ENCODE results near the gene LARGE1.

The LARGE1 gene

GRCh38 chr22:33650244-33650643, 270.0 kb downstream of the LARGE1 start:
- DNase-seq, result no peak

DNA sequence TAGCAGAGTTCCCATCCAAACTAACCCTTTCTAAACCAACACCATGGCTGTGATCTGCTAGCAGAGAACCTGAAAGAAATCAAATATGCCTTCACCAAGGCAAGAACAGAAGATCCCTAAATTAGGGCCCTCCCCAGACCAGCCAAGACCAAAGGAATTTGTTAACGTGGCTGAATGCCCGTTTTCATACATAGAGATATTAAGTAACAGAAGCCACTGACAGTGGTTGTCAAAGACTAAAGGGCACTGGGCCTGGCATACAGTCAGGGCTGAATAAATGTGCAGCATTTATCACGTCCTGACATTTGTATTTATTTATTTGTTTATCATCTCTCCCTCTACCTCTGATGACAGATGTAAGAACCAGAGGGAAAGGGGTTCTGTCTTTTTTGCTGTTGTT, 271.8 kb downstream of the LARGE1 start:
- DNase-seq, result no peak

DNA sequence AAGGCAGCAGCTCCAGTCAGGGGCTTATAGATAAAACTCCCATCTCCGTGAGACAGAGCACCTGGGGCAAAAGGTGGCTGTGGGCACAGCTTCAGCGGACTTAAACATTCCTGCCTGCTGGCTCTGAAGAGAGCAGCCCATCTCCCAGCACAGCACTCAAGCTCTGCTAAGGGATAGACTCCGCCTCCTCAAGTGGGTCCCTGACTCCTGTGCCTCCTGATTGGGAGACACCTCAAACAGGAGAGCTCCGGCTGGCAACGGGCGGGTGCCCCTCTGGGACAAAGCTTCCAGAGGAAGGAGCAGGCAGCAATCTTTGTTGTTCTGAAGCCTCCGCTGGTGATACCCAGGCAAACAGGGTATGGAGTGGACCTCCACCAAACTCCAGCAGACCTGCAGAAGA, 279.4 kb downstream of the LARGE1 start:
- DNase-seq, result no peak

- DNase-seq, result no peak
These were observed 280.6 kb downstream of the LARGE1 start for GRCh38 chr22:33639588-33640254.

DNA sequence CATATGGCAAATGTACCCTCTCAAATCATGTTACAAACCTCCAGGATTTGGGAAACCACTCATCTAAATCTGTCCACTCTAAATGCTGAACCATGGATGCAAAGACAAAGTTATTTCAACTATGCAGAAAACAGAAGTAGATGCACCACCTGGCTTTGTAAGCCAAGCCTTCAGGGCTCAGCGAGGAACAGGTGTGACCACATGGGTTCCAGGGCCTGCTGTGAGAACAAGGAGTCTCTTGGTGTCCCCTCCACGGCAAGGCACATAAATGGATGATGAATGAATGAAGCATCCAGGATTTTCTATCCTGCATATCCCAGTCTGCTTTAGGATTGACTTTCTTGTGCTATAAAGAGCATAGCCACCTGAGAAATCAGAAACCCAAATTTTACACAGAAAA, 284.5 kb downstream of the LARGE1 start:
- no peak for DNase-seq

DNA sequence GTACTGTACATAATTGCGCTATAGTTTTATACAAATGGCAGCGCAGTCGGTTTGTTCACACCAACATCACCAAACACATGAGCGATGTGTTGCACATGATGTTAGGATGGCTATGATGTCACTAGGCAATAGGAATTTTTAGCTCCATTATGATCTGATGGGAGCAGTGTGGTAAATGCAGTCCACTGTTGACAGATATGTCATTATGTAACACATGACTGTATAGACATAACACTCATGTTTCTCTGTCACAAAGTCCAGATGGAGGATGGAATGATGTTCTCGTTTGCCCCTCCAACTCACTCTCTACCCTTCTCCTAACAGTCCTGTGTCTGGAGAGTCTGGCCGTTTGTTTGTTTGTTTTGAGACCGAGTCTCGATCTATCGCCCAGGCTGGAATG, 288.5 kb downstream of the LARGE1 start:
- no peak for DNase-seq

- no peak for DNase-seq
These were observed 294.3 kb downstream of the LARGE1 start for GRCh38 chr22:33625959-33626358.

- DNase-seq, result no peak
These were observed 300.2 kb downstream of the LARGE1 start for GRCh38 chr22:33620085-33620484.

DNA sequence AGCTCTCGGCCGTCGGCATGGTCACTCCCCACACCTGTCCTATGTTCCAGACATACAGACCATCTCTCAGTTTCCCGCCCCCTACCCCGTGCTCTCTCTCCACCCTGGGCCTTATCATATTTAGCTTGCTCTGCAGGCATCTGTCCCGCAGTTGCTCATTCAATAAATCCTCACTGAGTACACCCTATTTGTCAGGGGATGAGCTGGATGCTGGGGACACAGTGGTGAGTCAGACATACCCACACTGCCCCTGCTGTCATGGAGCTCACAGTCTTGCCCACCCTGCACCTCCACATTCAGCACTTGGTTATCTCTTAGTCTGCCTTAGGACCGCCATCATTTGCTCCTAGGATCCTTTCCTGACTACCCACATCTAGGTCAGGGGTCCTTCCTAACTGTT, 313.8 kb downstream of the LARGE1 start:
- no peak for DNase-seq

GRCh38 chr22:33605666-33606065, 314.6 kb downstream of the LARGE1 start:
- no peak for DNase-seq

DNA sequence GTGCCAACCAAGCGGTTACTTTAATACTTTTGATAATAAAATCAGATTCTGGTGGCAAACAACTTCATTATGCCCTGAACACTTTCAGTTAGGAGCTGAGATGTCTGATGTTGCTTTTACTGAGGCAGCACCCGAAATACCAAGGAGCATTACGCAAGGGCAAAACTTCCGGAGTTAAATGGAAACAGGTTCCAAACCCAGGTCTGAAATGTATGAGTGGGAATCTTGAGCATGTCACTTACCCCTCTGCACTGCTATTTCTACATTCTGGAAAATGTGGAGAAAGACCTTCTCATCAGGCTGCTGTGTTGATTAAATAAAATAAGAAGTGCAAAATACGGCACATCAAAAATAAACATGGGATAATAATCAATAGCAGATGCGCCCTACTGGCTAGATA, 315.1 kb downstream of the LARGE1 start:
- DNase-seq, result no peak

DNA sequence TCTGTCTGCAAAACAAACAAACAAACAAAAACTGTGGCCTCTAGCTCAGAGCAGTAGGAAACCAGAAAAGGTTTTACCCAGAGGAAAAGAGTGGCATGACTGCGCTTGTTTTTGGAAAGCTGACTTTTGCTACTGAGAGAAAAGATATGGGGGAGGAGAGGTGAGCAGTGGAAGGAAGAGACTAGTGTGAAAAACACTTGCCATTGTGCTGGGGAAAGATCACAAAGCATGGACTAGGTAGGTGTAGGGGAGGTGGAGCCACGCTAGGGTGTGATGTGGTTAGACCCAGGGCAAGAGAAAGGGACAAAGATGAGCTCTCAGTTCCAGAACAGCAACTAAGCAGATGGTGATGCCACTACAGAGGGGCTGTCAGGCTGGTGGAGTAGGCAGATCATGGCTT, 319.2 kb downstream of the LARGE1 start:
- no peak for DNase-seq

GRCh38 chr22:33600595-33600994, 319.7 kb downstream of the LARGE1 start:
- DNase-seq, result no peak

GRCh38 chr22:33600113-33600512, 320.2 kb downstream of the LARGE1 start:
- DNase-seq, result no peak

DNA sequence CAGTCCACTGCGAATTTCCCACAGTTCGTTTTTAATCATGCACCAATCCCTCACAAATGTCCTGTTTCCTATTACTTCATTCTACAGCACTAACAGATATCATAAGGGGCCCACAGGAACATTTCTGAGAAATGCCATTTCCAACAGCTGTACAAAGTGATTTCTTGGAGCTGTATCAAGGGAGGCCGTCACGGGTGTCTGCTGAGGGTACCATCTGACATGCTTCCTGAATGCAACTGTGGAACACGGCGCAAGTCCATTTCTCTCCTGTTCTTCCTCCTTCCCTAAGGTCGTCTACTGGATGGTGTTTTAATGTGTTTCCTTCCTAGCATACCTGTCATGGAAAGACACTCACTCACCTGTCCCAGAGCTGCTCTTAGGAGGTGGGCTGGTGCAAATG, 320.7 kb downstream of the LARGE1 start:
- DNase-seq, result no peak

- DNase-seq, result no peak
These were observed 321.5 kb downstream of the LARGE1 start for GRCh38 chr22:33598821-33599220.

- DNase-seq, result no peak
These were observed 322.8 kb downstream of the LARGE1 start for GRCh38 chr22:33597274-33597985.

GRCh38 chr22:33593818-33594217, 326.5 kb downstream of the LARGE1 start:
- no peak for DNase-seq

GRCh38 chr22:33591946-33592345, 328.3 kb downstream of the LARGE1 start:
- DNase-seq, result no peak

DNA sequence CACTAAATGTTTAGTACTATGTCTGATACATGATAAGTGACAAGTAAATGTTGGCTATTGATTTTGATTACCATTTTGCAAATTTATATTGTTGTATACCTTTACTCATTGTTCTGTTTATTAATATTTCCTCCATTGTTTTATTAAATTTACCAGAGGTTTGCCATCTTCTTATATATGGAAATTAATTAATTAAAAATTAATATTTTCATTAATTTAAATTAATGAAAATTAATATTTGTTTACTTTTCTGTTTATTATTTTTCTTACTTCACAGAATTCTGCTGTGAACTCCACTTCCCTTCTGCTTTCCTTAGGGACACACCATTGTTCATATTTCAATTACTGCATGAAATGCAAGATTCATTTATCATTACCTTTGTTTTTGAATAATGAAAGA, 331.0 kb downstream of the LARGE1 start:
- no peak for DNase-seq

DNA sequence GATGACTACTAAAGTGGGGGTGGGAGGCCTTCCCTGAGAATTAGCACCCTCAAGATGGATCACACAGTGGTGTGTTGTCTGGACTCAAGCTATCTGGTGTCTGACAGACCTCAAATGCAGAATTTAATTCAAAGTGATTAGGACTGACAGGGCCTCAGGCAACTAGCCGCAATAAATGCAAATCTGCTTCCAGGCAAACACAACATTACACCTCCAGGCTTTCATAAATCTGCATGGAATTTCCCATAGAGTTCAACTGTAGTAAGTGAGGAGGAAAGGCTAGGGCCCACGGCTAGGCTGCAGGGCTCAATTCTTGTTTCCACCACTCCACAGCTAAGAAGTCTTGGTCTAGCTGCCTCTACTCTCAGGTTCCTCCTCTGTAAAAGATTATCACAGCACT, 331.4 kb downstream of the LARGE1 start:
- no peak for DNase-seq

DNA sequence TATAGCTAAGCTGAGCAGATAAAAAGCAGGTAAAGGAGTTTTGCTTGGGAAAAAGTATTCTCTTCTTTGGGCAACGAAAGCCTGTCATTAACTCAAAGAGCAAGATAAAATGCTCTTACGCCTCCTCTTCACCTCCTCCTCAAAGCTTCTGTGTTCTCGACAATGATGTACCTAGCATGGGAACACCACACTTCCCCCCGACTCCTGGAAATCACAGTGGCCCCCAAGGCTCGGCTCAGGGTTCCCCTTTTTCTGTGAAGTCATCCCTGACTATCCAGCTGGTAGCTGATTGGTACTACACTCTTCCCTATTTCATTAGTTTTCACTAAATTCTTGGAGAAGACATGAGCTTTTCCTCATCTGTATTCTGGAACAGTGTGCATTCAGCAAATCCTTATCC, 336.1 kb downstream of the LARGE1 start:
- DNase-seq, result no peak

DNA sequence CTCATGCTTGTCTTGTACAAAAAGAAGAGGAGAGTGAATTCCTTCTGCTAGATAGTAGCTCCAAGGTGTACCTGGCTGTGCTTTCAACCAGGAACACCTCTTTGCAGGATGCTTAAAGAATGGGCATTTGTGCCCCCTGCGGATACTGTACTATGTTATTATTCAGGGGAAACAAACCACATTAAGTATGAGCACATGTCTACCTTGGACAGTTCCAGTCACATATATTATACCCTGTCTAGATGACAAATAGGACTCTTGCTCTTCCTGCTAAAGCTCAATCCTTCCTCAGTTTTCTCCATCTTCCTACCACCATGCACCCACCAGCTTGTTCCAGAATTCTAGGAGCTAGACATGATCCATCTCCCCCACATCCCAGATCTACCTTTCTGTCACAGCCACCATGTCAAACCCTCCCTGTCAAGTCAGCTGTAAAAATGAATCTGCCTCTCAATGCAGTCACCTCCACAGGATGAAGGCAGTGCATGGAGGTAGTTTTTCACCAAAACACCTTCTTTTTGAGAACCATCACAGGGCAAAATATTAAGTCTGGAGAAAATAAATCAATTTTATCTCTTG, 337.4 kb downstream of the LARGE1 start:
- no peak for DNase-seq

DNA sequence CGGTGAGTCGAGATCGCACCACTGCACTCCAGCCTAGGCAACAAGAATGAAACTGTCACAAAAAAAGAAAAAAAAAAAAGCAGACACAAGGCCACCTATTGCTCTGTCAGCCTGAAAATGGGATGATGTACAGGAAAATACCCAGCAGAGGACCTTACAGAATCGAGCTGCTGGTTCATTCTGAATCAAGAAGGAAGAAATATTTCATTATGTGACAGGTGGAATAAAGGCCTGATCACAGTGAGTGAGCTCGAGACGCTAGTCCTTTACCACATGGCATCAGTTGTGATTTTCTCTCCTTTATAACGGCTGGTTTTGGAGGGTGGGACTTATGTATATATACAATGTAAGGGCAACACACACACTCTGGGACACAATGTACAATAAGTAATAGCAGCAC, 340.0 kb downstream of the LARGE1 start:
- no peak for DNase-seq
